IgD-negative memory B cell (primary cell): ENCODE measurements around the gene STAT3. TPM values are rescaled to one million over a fixed set of nuclear protein-coding genes. Genes with fewer than 3 reads are reported as not detected.
A peak's percentile ranks its signal among the peaks of the same experiment; 100 is the strongest.
"Not testable (repeated sequence)": the region's sequence is repeated elsewhere in the genome, so short reads cannot be mapped to it uniquely, and the experiment has no call there.

Experiments
- H3K27ac Mint-ChIP-seq, 3 donors: one replicate each; pipeline ENCODE4 v1.8.0; 2020 to 2022; ENCODE audit warnings: mild to moderate bottlenecking in 3 of 3, mixed read lengths in 3 of 3, moderate library complexity in 1 of 3
- H3K27me3 Mint-ChIP-seq: one replicate; pipeline ENCODE4 v1.8.0; 2021; ENCODE audit warnings: mixed read lengths
- H3K36me3 Mint-ChIP-seq: one replicate; pipeline ENCODE4 v1.8.0; 2020; ENCODE audit warnings: mild to moderate bottlenecking, mixed read lengths
- H3K4me1 Mint-ChIP-seq, 3 donors: one replicate each; pipeline ENCODE4 v1.8.0; 2020 to 2022; ENCODE audit warnings: mixed read lengths in 3 of 3, mild to moderate bottlenecking in 1 of 3
- H3K4me3 Mint-ChIP-seq, 4 donors: one replicate each; pipeline ENCODE4 v1.8.0; 2020 to 2022; ENCODE audit warnings: mild to moderate bottlenecking in 4 of 4, mixed read lengths in 4 of 4, moderate library complexity in 3 of 4
- H3K9me3 Mint-ChIP-seq, 3 donors: one replicate each; pipeline ENCODE4 v1.8.0; 2020 to 2021; ENCODE audit warnings: mixed read lengths in 3 of 3, mild to moderate bottlenecking in 1 of 3
- polyA plus RNA-seq: library from polyadenylated mRNA; unstranded; fragments of 300-500 nt; fragmentation: Illumina TruSeq; gene quantifications from one replicate; pipeline ENCODE4 v1.2.3, GENCODE V29; 2021

STAT3 gene
- polyA plus RNA-seq, 1 donor from 2014 or later: 106 TPM

GRCh38 chr17:42312285-42313130 lies 75.7 kb downstream of the STAT3 start:
- Mint-ChIP-seq H3K4me1 (peaks cover 24 to 37% (median 30%) of the 10 kb centered on the region in 3 donors), H3K27me3 (no peaks in the 10 kb centered on the region), H3K27ac (peak overlapping the region in 2 of 3 donors; percentile 67 to 91), H3K36me3 (peaks cover 6% of the 10 kb centered on the region), H3K9me3 (no peaks in the 10 kb centered on the region), H3K4me3 (peak overlapping the region; percentile 60 to 89 (median 74))

- Mint-ChIP-seq H3K4me3 (peak overlapping the region in 3 of 4 donors; percentile 61 to 89 (median 88)), H3K4me1 (peaks cover 24 to 34% (median 24%) of the 10 kb centered on the region in 3 donors), H3K27ac (peak overlapping the region in 2 of 3 donors; percentile 67 to 91), H3K9me3 (no peaks in the 10 kb centered on the region), H3K36me3 (peaks cover 6% of the 10 kb centered on the region), H3K27me3 (no peaks in the 10 kb centered on the region)
Measured at GRCh38 chr17:42312035-42312284, 76.3 kb downstream of the STAT3 start.

- H3K4me3 Mint-ChIP-seq: peak overlapping the region; percentile 12 to 89 (median 58)
- H3K9me3 Mint-ChIP-seq: no peaks in the 10 kb centered on the region
- peaks cover 6% of the 10 kb centered on the region for H3K36me3 Mint-ChIP-seq
- H3K4me1 Mint-ChIP-seq: peaks cover 19 to 32% (median 22%) of the 10 kb centered on the region in 3 donors
- peak overlapping the region in 2 of 3 donors; percentile 67 to 91 for H3K27ac Mint-ChIP-seq
- no peaks in the 10 kb centered on the region for H3K27me3 Mint-ChIP-seq
Measured at GRCh38 chr17:42311240-42312034, 76.8 kb downstream of the STAT3 start.

GRCh38 chr17:42310787-42311215 lies 77.4 kb downstream of the STAT3 start:
- no peaks in the 10 kb centered on the region for H3K9me3 Mint-ChIP-seq

GRCh38 chr17:42309986-42310786 lies 78.1 kb downstream of the STAT3 start:
- Mint-ChIP-seq H3K27ac (peak overlapping the region in 1 of 3 donors; percentile 10), H3K4me3 (peak overlapping the region in 2 of 4 donors; percentile 22 to 32), H3K9me3 (no peaks in the 10 kb centered on the region), H3K36me3 (peaks cover 9% of the 10 kb centered on the region), H3K4me1 (peaks cover 13 to 23% (median 17%) of the 10 kb centered on the region in 3 donors), H3K27me3 (no peaks in the 10 kb centered on the region)

More at GRCh38 chr17:42310787-42311215, 77.4 kb downstream of the STAT3 start:
- Mint-ChIP-seq H3K4me1 (peaks cover 19 to 29% (median 22%) of the 10 kb centered on the region in 3 donors), H3K27ac (peak overlapping the region; percentile 63 to 91 (median 67)), H3K27me3 (no peaks in the 10 kb centered on the region), H3K4me3 (no peak overlapping the region), H3K36me3 (peaks cover 9% of the 10 kb centered on the region)

GRCh38 chr17:42309142-42309541 lies 79.1 kb downstream of the STAT3 start:
- Mint-ChIP-seq H3K4me3 (peak overlapping the region in 2 of 4 donors; percentile 32 to 51), H3K27ac (no peak overlapping the region), H3K9me3 (no peaks in the 10 kb centered on the region), H3K27me3 (no peaks in the 10 kb centered on the region), H3K4me1 (peaks cover 12 to 17% (median 13%) of the 10 kb centered on the region in 3 donors), H3K36me3 (peaks cover 9% of the 10 kb centered on the region)

- Mint-ChIP-seq H3K4me1 (peaks cover 7 to 12% (median 10%) of the 10 kb centered on the region in 3 donors), H3K27ac (no peak overlapping the region), H3K27me3 (no peaks in the 10 kb centered on the region), H3K9me3 (no peaks in the 10 kb centered on the region), H3K4me3 (no peak overlapping the region), H3K36me3 (peaks cover 9% of the 10 kb centered on the region)
Measured at GRCh38 chr17:42308446-42308845, 79.8 kb downstream of the STAT3 start.

- Mint-ChIP-seq H3K4me1 (peaks cover 6 to 12% (median 9%) of the 10 kb centered on the region in 3 donors), H3K36me3 (peaks cover 9% of the 10 kb centered on the region), H3K4me3 (no peak overlapping the region), H3K27ac (no peak overlapping the region), H3K9me3 (no peaks in the 10 kb centered on the region), H3K27me3 (no peaks in the 10 kb centered on the region)
Measured at GRCh38 chr17:42307362-42307927, 80.8 kb downstream of the STAT3 start.

- H3K27ac Mint-ChIP-seq: no peak overlapping the region
- H3K4me1 Mint-ChIP-seq: peaks cover 0 to 9% (median 3%) of the 10 kb centered on the region in 3 donors
- no peaks in the 10 kb centered on the region for H3K9me3 Mint-ChIP-seq
Measured at GRCh38 chr17:42306385-42306667, 81.9 kb downstream of the STAT3 start.

GRCh38 chr17:42305543-42306384 lies 82.5 kb downstream of the STAT3 start:
- Mint-ChIP-seq H3K36me3 (peaks cover 12% of the 10 kb centered on the region), H3K4me3 (no peak overlapping the region), H3K27me3 (no peaks in the 10 kb centered on the region), H3K9me3 (no peaks in the 10 kb centered on the region), H3K27ac (no peak overlapping the region), H3K4me1 (peaks cover 0 to 6% (median under 1%) of the 10 kb centered on the region in 3 donors)

More at GRCh38 chr17:42306385-42306667, 81.9 kb downstream of the STAT3 start:
- H3K36me3 Mint-ChIP-seq: peaks cover 12% of the 10 kb centered on the region
- H3K4me3 Mint-ChIP-seq: no peak overlapping the region
- H3K27me3 Mint-ChIP-seq: no peaks in the 10 kb centered on the region

GRCh38 chr17:42305031-42305330 lies 83.3 kb downstream of the STAT3 start:
- H3K4me1 Mint-ChIP-seq, H3K4me3 Mint-ChIP-seq, H3K27ac Mint-ChIP-seq, H3K9me3 Mint-ChIP-seq, H3K27me3 Mint-ChIP-seq: not testable (repeated sequence)
- peaks cover 12% of the 10 kb centered on the region for H3K36me3 Mint-ChIP-seq

- no peaks in the 10 kb centered on the region for H3K27me3 Mint-ChIP-seq
- peaks cover 0 to 1% (median 0%) of the 10 kb centered on the region in 3 donors for H3K4me1 Mint-ChIP-seq
- H3K9me3 Mint-ChIP-seq: no peaks in the 10 kb centered on the region
- peak overlapping the region in 1 of 3 donors; percentile 83 for H3K27ac Mint-ChIP-seq
- H3K4me3 Mint-ChIP-seq: no peak overlapping the region
- peaks cover 10% of the 10 kb centered on the region for H3K36me3 Mint-ChIP-seq
Measured at GRCh38 chr17:42304187-42305030, 83.8 kb downstream of the STAT3 start.

- Mint-ChIP-seq H3K27ac (no peak overlapping the region), H3K27me3 (no peaks in the 10 kb centered on the region), H3K9me3 (no peaks in the 10 kb centered on the region), H3K4me3 (no peak overlapping the region), H3K36me3 (peaks cover 8% of the 10 kb centered on the region), H3K4me1 (no peaks in the 10 kb centered on the region)
Measured at GRCh38 chr17:42303694-42304093, 84.5 kb downstream of the STAT3 start.
